Measurements from ENCODE around the gene TPRG1. TPM values are rescaled to one million over a fixed set of nuclear protein-coding genes. Genes with fewer than 3 reads are reported as not detected.

The TPRG1 gene
- total RNA-seq, 1 donor: 0.45 TPM

DNA sequence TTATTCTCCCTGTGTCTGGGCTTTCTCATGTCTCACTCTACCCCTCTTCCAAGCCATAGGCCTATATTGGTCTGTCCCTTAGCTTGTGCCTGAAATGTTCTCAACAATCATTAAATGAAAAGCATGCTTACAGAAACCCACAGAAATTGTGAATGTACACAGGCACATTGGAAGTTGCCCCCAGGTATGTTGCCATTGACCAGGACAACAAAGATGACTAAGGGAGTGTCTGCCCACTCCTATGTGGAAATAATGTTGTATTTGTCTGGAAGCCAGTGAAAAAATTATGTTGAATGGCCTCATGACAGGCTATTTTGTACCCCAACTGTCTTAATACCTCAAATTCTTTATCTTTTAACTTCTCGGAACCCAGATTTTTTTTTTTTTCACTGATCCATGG is 102.0 kb downstream of the TPRG1 start:
- no peak for DNase-seq (ENCODE audit: low read depth)
- no peak for TF ChIP-seq CTCF (IDR thresholded peaks at IDR 0.05; ENCODE audit: insufficient read depth, low read length)
- no peak overlapping the region for H3K4me3 ChIP-seq (ENCODE audit: low read depth, low read length)

GRCh38 chr3:189275182-189275581 is 103.4 kb downstream of the TPRG1 start:
- TF ChIP-seq CTCF (IDR thresholded peaks at IDR 0.05; ENCODE audit: insufficient read depth, low read length): no peak
- no peak for DNase-seq (ENCODE audit: low read depth)
- H3K4me3 ChIP-seq (ENCODE audit: low read depth, low read length): no peak overlapping the region

DNA sequence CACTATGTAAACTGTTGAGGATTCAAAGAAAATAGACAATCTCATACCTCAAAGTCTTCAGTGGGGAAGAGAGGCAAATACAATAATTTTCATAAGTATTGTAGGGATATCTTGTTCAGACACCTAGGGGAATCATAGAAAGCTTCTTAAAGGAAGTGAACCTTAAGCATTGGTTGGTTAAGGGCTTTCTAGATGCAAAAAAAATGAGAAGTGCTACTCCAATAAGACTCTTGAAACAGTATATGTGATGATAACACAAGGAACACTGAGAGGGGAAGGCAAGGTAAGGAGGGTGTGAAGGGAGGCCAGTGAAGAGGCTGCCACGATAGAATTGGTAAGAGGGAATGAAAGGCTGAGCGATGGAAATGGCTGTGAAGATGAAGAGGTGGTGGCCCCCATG is 104.1 kb downstream of the TPRG1 start:
- TF ChIP-seq CTCF (IDR thresholded peaks at IDR 0.05; ENCODE audit: insufficient read depth, low read length): no peak
- no peak for DNase-seq (ENCODE audit: low read depth)
- no peak overlapping the region for H3K4me3 ChIP-seq (ENCODE audit: low read depth, low read length)

DNA sequence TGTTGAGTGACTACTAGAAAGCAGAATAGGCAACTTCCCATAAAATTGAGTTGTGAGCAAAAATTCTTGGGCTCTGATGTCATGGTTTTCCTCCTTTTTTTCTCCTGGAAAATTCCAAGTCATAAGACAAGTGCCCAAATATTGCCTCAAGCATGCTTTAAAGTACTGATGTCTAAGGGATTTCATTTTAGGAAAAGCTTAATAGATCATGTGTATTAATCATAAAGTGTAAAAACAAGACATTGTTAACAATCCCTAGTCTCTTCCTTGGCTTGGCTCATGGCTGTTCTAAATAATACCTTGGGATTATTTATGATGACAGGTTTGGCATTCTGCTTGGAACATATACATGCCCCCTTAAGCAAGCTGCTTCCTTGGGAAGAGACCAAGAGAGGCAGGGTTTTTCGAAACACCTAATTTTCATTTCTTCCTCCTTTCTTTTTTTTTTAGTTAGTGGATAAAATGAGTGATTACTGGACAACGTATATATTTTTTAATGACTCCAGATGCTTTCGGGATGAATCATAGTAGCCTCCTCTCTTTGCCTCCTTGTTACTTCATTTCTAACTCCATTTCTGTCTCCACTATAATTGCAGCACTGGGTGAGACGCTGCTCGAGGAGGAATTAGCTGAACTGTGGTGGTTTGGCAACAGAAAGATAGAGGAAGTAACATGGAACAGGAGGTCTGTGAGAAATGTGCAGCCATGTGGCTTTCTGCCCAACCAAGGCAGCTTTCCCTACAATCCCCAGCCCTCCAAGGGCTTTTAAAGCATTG is 104.9 kb downstream of the TPRG1 start:
- no peak for TF ChIP-seq CTCF (IDR thresholded peaks at IDR 0.05; ENCODE audit: insufficient read depth, low read length)
- no peak overlapping the region for H3K4me3 ChIP-seq (ENCODE audit: low read depth, low read length)
- DNase-seq (ENCODE audit: low read depth): peak; percentile 83

DNA sequence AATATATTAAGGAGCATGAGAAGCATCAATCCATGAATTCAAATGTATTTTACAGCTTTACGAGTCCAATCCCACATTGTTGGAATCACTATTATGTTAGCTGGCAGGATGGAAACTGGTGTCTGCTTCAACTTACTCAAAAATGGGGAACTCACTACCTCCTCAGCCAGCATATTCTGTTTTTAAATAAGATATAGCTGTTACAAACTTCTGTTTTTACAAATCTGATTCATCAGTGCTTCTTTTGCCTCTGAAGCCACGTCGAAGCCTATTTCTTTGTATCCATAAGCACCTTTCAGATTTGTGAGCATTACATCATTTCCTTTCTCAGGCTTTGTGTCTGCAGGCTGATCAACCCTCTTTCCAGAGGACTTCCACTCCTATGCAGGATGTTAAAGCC is 105.9 kb downstream of the TPRG1 start:
- no peak overlapping the region for H3K4me3 ChIP-seq (ENCODE audit: low read depth, low read length)
- peak; percentile 20 for DNase-seq (ENCODE audit: low read depth)
- no peak for TF ChIP-seq CTCF (IDR thresholded peaks at IDR 0.05; ENCODE audit: insufficient read depth, low read length)

GRCh38 chr3:189278221-189278620 is 106.5 kb downstream of the TPRG1 start:
- no peak overlapping the region for H3K4me3 ChIP-seq (ENCODE audit: low read depth, low read length)
- DNase-seq (ENCODE audit: low read depth): no peak
- TF ChIP-seq CTCF (IDR thresholded peaks at IDR 0.05; ENCODE audit: insufficient read depth, low read length): no peak

DNA sequence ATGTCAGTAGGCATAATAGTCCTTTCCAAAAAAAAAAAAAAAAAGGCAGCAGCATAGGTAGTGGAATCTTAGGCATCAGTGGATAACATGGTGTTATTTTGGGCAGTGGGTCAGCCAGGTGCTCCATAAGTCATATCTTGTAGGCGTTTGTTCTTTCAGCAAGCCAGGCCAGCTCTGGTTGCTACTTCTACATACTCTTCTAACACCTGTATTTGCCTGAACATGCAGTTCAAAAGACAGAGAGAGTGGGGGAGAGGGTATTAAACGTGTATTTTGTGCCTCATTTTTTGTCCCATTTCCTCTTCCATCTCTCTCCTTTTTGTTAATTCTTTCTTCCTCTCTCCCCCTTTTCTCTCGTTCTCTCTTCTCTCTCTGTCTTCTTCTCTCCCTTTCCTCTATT is 110.4 kb downstream of the TPRG1 start:
- DNase-seq (ENCODE audit: low read depth): no peak
- TF ChIP-seq CTCF (IDR thresholded peaks at IDR 0.05; ENCODE audit: insufficient read depth, low read length): no peak
- no peak overlapping the region for H3K4me3 ChIP-seq (ENCODE audit: low read depth, low read length)
